ENCODE measurements around the gene OR10K2. TPM values are rescaled to one million over a fixed set of nuclear protein-coding genes. Genes with fewer than 3 reads are reported as not detected.
A peak's percentile ranks its signal among the peaks of the same experiment; 100 is the strongest.

The OR10K2 gene
- total and polyA plus RNA-seq, 2 of the 8 experiments (the other 6 are each of a cell fraction or from before 2014, with no cell fraction given): not detected

GRCh38 chr1:158425027-158425426 is 1.0 kb downstream of the OR10K2 start:
- no peak overlapping the region for H3K9ac ChIP-seq (replicated peaks in 1 of 4; ENCODE audit: extremely low read depth in 1 of 4, low read depth in 3 of 4, low read length in 3 of 4)
- no peak overlapping the region for H3K14ac ChIP-seq (ENCODE audit: insufficient read length)
- H2BK120ac ChIP-seq (replicated peaks; ENCODE audit: low read depth, low read length): no peak overlapping the region
- H3K79me1 ChIP-seq (ENCODE audit: low read depth, low read length): no peaks in the 10 kb centered on the region
- peak overlapping the region; percentile 76; the same call in 1 of the 2 replicates for H2AFZ ChIP-seq (ENCODE audit: low read length)
- FAIRE-seq (no peak), DNase-seq (ENCODE audit: low read depth in 1 of 2, low spot score in 2 of 2) (no peak)
- H3K18ac ChIP-seq (ENCODE audit: extremely low read depth, low read length): no peak overlapping the region
- H2BK5ac ChIP-seq (ENCODE audit: low read depth, low read length): no peak overlapping the region
- H3K36me3 ChIP-seq (ENCODE audit: control insufficient read depth in 2 of 4, insufficient read depth in 4 of 4, low read length in 3 of 4): no peaks in the 10 kb centered on the region
- no peak overlapping the region for H2BK20ac ChIP-seq (ENCODE audit: low read length)
- H4K91ac ChIP-seq (replicated peaks; ENCODE audit: insufficient read length, low read length): no peak overlapping the region
- H3K56ac ChIP-seq (replicated peaks; ENCODE audit: insufficient read length, low read depth, low read length): no peak overlapping the region
- no peak overlapping the region for H4K8ac ChIP-seq (ENCODE audit: extremely low read depth, insufficient read depth, low read length)
- no peak overlapping the region for H3K27ac ChIP-seq (ENCODE audit: low read depth, low read length)
- ChIA-PET POLR2A (ENCODE audit: partially characterized antibody) (no interaction called here), CTCF (ENCODE audit: partially characterized antibody) (interaction anchor here (0.6 to 0.8 kb wide), 2 partner anchors 221 to 585 kb away, joined by 3 to 5 read pairs; no protein-coding TSS in a partner anchor)
- no peak overlapping the region for H2AK5ac ChIP-seq (ENCODE audit: low read depth, low read length)
- TF ChIP-seq ASH2L (IDR thresholded peaks at IDR 0.05; ENCODE audit: low read length) (no peak), KDM1A (IDR thresholded peaks at IDR 0.05; ENCODE audit: borderline replicate concordance, low read length) (no peak), CEBPB (IDR thresholded peaks at IDR 0.05; ENCODE audit: low read depth, low read length) (no peak), BCL11A (IDR thresholded peaks at IDR 0.05; ENCODE audit: low read depth in 2 of 2, low read length in 2 of 2) (no peak), SP1 (IDR thresholded peaks at IDR 0.05; ENCODE audit: low read depth, low read length) (no peak), RFX5 (IDR thresholded peaks at IDR 0.05; ENCODE audit: borderline replicate concordance, low read depth, low read length) (no peak), EZH2 (IDR thresholded peaks at IDR 0.05; ENCODE audit: low read depth, low read length, severe bottlenecking) (no peak), CREB1 (IDR thresholded peaks at IDR 0.05) (no peak)
- H2BK12ac ChIP-seq (ENCODE audit: low read depth, low read length): no peak overlapping the region
- H4K20me1 ChIP-seq (replicated peaks in 1 of 2; ENCODE audit: control insufficient read depth in 1 of 2, insufficient read depth in 2 of 2, low read length in 2 of 2): no peaks in the 10 kb centered on the region
- H2BK15ac ChIP-seq (ENCODE audit: low read length): no peak overlapping the region
- H3K23ac ChIP-seq (ENCODE audit: insufficient read length): no peak overlapping the region
- no peak overlapping the region for H3K4me3 ChIP-seq (ENCODE audit: extremely low read depth in 1 of 4, insufficient read depth in 2 of 4, low read depth in 3 of 4, low read length in 4 of 4)
- no peak overlapping the region for H3K4ac ChIP-seq (replicated peaks; ENCODE audit: insufficient read length, low read depth, low read length)
- H3K27me3 ChIP-seq (replicated peaks in 1 of 4; ENCODE audit: control insufficient read depth in 3 of 4, extremely low read depth in 1 of 4, insufficient read depth in 3 of 4, low read length in 3 of 4): no peaks in the 10 kb centered on the region
- H3K4me1 ChIP-seq (replicated peaks in 1 of 4; ENCODE audit: control insufficient read depth in 3 of 4, insufficient read depth in 4 of 4, low read length in 3 of 4): no peaks in the 10 kb centered on the region; a peak in 1 of 7 replicates
- H3K4me2 ChIP-seq (ENCODE audit: insufficient read depth in 1 of 2, low read depth in 2 of 2, low read length in 2 of 2): no peak overlapping the region
- H3K79me2 ChIP-seq (ENCODE audit: control insufficient read depth in 1 of 2, insufficient read depth in 2 of 2, low read length in 2 of 2): no peaks in the 10 kb centered on the region
- H3K9me3 ChIP-seq (ENCODE audit: insufficient read depth in 2 of 2, low read depth in 1 of 2, low read length in 1 of 2): no peaks in the 10 kb centered on the region
- no peak overlapping the region for H4K5ac ChIP-seq (ENCODE audit: insufficient read length, low read depth, low read length)
- no peaks in the 10 kb centered on the region for H3K23me2 ChIP-seq (ENCODE audit: low read depth, low read length)
